Caco-2 (cell line): ENCODE results near the gene CDK2AP2. TPM values are rescaled to one million over a fixed set of nuclear protein-coding genes. Genes with fewer than 3 reads are reported as not detected.
A peak's percentile ranks its signal among the peaks of the same experiment; 100 is the strongest.

Experiments used
- BruUV-seq: library from RNA; stranded (reverse); fragments of 400-500 nt; replicated peaks from 2 replicates; lab custom pipeline; 2021; lab: Mats Ljungman, UMichigan
- CTCF ChIA-PET: fragments of 300-600 bp; sonication (Branson Sonifier 250); formaldehyde crosslinking; loops from one replicate; lab custom pipeline; 2022; ENCODE audit warnings: antibody characterized with exemption; lab: Charles Lee
- POLR2A ChIA-PET: fragments of 300-600 bp; sonication (Branson Sonifier 250); formaldehyde crosslinking; loops from one replicate; lab custom pipeline; 2022; ENCODE audit warnings: antibody characterized with exemption; lab: Charles Lee
- DNase-seq, 2 experiments: peaks; one replicate each; pipeline versions ENCODE4 v3.0.0 to v3.0.0-alpha.2; 2020 to 2022
- H3K27me3 ChIP-seq: replicated peaks from 2 replicates; pipeline ENCODE4 v1.6.0; 2011; ENCODE audit warnings: low read length; ENCODE audit not compliant: control insufficient read depth, insufficient read depth
- H3K36me3 ChIP-seq: 2 replicates; pipeline ENCODE4 v1.5.1; 2011; ENCODE audit warnings: low read length; ENCODE audit not compliant: control insufficient read depth, insufficient read depth
- H3K4me1 ChIP-seq: fragments of 250-450 bp; sonication (Bioruptor Pico); 2 replicates; pipeline ENCODE4 v1.5.1; 2020; ENCODE audit warnings: mild to moderate bottlenecking
- H3K4me3 ChIP-seq: 2 replicates; pipeline ENCODE4 v1.5.1; 2011; ENCODE audit warnings: low read depth, mild to moderate bottlenecking, control low read depth, low read length
- H3K9me3 ChIP-seq: fragments of 250-450 bp; sonication (Bioruptor Pico); 2 replicates; pipeline ENCODE4 v1.5.1; 2020; ENCODE audit warnings: mild to moderate bottlenecking, moderate library complexity
- H3K27ac Mint-ChIP-seq: one replicate; pipeline ENCODE4 v1.8.0; 2022; ENCODE audit warnings: mixed read lengths; ENCODE audit not compliant: unreplicated experiment
- H3K27me3 Mint-ChIP-seq: one replicate; pipeline ENCODE4 v1.8.0; 2022; ENCODE audit warnings: mixed read lengths; ENCODE audit not compliant: insufficient read depth, unreplicated experiment
- H3K36me3 Mint-ChIP-seq: one replicate; pipeline ENCODE4 v1.8.0; 2022; ENCODE audit warnings: mild to moderate bottlenecking, mixed read lengths; ENCODE audit not compliant: insufficient read depth, unreplicated experiment
- H3K4me1 Mint-ChIP-seq: one replicate; pipeline ENCODE4 v1.8.0; 2022; ENCODE audit warnings: low read depth, mixed read lengths; ENCODE audit not compliant: unreplicated experiment
- H3K4me3 Mint-ChIP-seq: one replicate; pipeline ENCODE4 v1.8.0; 2022; ENCODE audit warnings: mild to moderate bottlenecking, moderate library complexity, mixed read lengths; ENCODE audit not compliant: unreplicated experiment
- H3K9me3 Mint-ChIP-seq: one replicate; pipeline ENCODE4 v1.8.0; 2022; ENCODE audit warnings: mixed read lengths; ENCODE audit not compliant: unreplicated experiment
- CTCF ChIP-seq, 2 experiments: fragments of 200-600 bp in 1 of 2; IDR thresholded peaks; 1 replicate in 1 of 2; 2 replicates in 1 of 2; pipeline versions ENCODE4 v1.5.1 to v1.8.0; 2011 to 2022; ENCODE audit warnings: antibody characterized with exemption in 1 of 2, control low read depth in 1 of 2, inconsistent platforms in 1 of 2, low read depth in 1 of 2, low read length in 1 of 2, mild to moderate bottlenecking in 1 of 2, moderate library complexity in 1 of 2; ENCODE audit not compliant: insufficient read depth in 1 of 2, severe bottlenecking in 1 of 2, unreplicated experiment in 1 of 2
- intact Hi-C: fragments of 100-400 bp; cut with micrococcal nuclease; formaldehyde crosslinking; loops from one replicate; pipeline ENCODE4 v1.10.0; 2022; ENCODE audit not compliant: unreplicated experiment
- total RNA-seq: library from RNA; stranded (reverse); gene quantifications from 2 replicates; pipeline ENCODE4 v1.2.3, GENCODE V29; 2022

The CDK2AP2 gene
- total RNA-seq, 1 experiment from 2014 or later: 99.4 TPM

- BruUV-seq: TSS peak; percentile 60
- Mint-ChIP-seq H3K4me3 (peak overlapping the region; percentile 96), H3K27me3 (no peaks in the 10 kb centered on the region), H3K9me3 (no peaks in the 10 kb centered on the region), H3K27ac (peak overlapping the region; percentile 86), H3K4me1 (peaks cover 20% of the 10 kb centered on the region), H3K36me3 (peaks cover 28% of the 10 kb centered on the region)
- intact Hi-C loops: no loop called here
- CTCF ChIA-PET: interaction anchor here (0.5 to 2.0 kb wide), 5 partner anchors 64 to 586 kb away, joined by 3 to 18 read pairs (median 3); partner anchors contain the start of gene PPP1CA
- peak in 1 of 2 experiments; percentile 60 for DNase-seq
- POLR2A ChIA-PET: interaction anchor here (0.5 to 1.5 kb wide), 7 partner anchors 18 to 974 kb away, joined by 3 to 10 read pairs (median 3); partner anchors contain the start of genes AIP, CORO1B, PPP1CA and RBM4B
- Histone ChIP-seq H3K36me3 (no peaks in the 10 kb centered on the region), H3K4me3 (peak overlapping the region; percentile 89), H3K9me3 (no peaks in the 10 kb centered on the region), H3K4me1 (peaks cover 29% of the 10 kb centered on the region), H3K27me3 (no peaks in the 10 kb centered on the region)
- no peak for TF ChIP-seq CTCF (IDR thresholded peaks at IDR 0.05; ENCODE audit: insufficient read depth in 1 of 2, low read depth in 1 of 2, low read length in 1 of 2, severe bottlenecking in 1 of 2, unreplicated experiment in 1 of 2)
Measured at GRCh38 chr11:67465189-67465510, 42.8 kb downstream of the CDK2AP2 start.

- no peaks in the 10 kb centered on the region for H3K27me3 ChIP-seq
- H3K4me3 ChIP-seq: peak overlapping the region; percentile 89
- peak overlapping the region; percentile 96 for H3K4me3 Mint-ChIP-seq
- H3K9me3 ChIP-seq: no peaks in the 10 kb centered on the region
- peak overlapping the region; percentile 86 for H3K27ac Mint-ChIP-seq
- intact Hi-C loops: loop anchor here (1.0 kb wide), 3 partner anchors 19 to 43 kb away; partner anchors contain the start of genes AIP and CORO1B
- no peak for TF ChIP-seq CTCF (IDR thresholded peaks at IDR 0.05; ENCODE audit: insufficient read depth in 1 of 2, low read depth in 1 of 2, low read length in 1 of 2, severe bottlenecking in 1 of 2, unreplicated experiment in 1 of 2)
- H3K36me3 ChIP-seq: no peaks in the 10 kb centered on the region
- peak; percentile 99 for DNase-seq
- peaks cover 20% of the 10 kb centered on the region for H3K4me1 Mint-ChIP-seq
- H3K9me3 Mint-ChIP-seq: no peaks in the 10 kb centered on the region
- H3K27me3 Mint-ChIP-seq: no peaks in the 10 kb centered on the region
- H3K4me1 ChIP-seq: peaks cover 27% of the 10 kb centered on the region
- POLR2A ChIA-PET: interaction anchor here (0.5 to 1.5 kb wide), 7 partner anchors 18 to 973 kb away, joined by 3 to 10 read pairs (median 3); partner anchors contain the start of genes AIP, CORO1B, PPP1CA and RBM4B
- CTCF ChIA-PET: interaction anchor here (0.5 to 2.0 kb wide), 6 partner anchors 9 to 586 kb away, joined by 3 to 18 read pairs (median 3); partner anchors contain the start of gene PPP1CA
- peaks cover 28% of the 10 kb centered on the region for H3K36me3 Mint-ChIP-seq
- no TSS peak for BruUV-seq
Measured at GRCh38 chr11:67464411-67465188, 43.4 kb downstream of the CDK2AP2 start.

- DNase-seq: peak in 1 of 2 experiments; percentile 43
- H3K4me1 Mint-ChIP-seq: peaks cover 20% of the 10 kb centered on the region
- H3K4me3 ChIP-seq: peak overlapping the region; percentile 39
Measured at GRCh38 chr11:67463680-67464410, 44.1 kb downstream of the CDK2AP2 start.

More at GRCh38 chr11:67463680-67464410, 44.1 kb downstream of the CDK2AP2 start:
- no peaks in the 10 kb centered on the region for H3K27me3 Mint-ChIP-seq
- no peaks in the 10 kb centered on the region for H3K9me3 ChIP-seq
- BruUV-seq: TSS peak; percentile 1
- H3K4me3 Mint-ChIP-seq: peak overlapping the region; percentile 96
- H3K27ac Mint-ChIP-seq: peak overlapping the region; percentile 86
- no peaks in the 10 kb centered on the region for H3K9me3 Mint-ChIP-seq
- no peaks in the 10 kb centered on the region for H3K36me3 ChIP-seq
- POLR2A ChIA-PET: no interaction called here
- TF ChIP-seq CTCF (IDR thresholded peaks at IDR 0.05; ENCODE audit: insufficient read depth in 1 of 2, low read depth in 1 of 2, low read length in 1 of 2, severe bottlenecking in 1 of 2, unreplicated experiment in 1 of 2): no peak
- peaks cover 23% of the 10 kb centered on the region for H3K4me1 ChIP-seq
- H3K27me3 ChIP-seq: no peaks in the 10 kb centered on the region
- intact Hi-C loops: loop anchor here (1.0 kb wide), 3 partner anchors 19 to 43 kb away; partner anchors contain the start of genes AIP and CORO1B
- CTCF ChIA-PET: interaction anchor here (0.7 kb wide), 1 partner anchor 75 kb away, joined by 3 read pairs; no protein-coding TSS in a partner anchor
- peaks cover 28% of the 10 kb centered on the region for H3K36me3 Mint-ChIP-seq
